Parathyroid adenoma (tissue), 2 donors: ENCODE measurements around the gene AGXT.

Experiments used
- H2AFZ ChIP-seq: fragments of 300-600 bp; sonication (generic); one replicate; pipeline ENCODE4 v1.7.0; 2017; ENCODE audit warnings: antibody characterized with exemption, mild to moderate bottlenecking
- H3K27ac ChIP-seq: fragments of 300-600 bp; sonication (generic); one replicate; pipeline ENCODE4 v1.7.0; 2017
- H3K27me3 ChIP-seq: fragments of 300-600 bp; sonication (generic); one replicate; pipeline ENCODE4 v1.7.0; 2017; ENCODE audit warnings: low read length; ENCODE audit not compliant: control insufficient read depth, insufficient read depth
- H3K36me3 ChIP-seq: fragments of 300-600 bp; sonication (generic); one replicate; pipeline ENCODE4 v1.7.0; 2017; ENCODE audit warnings: low read length; ENCODE audit not compliant: control insufficient read depth, insufficient read depth
- H3K4me1 ChIP-seq: fragments of 300-600 bp; sonication (generic); one replicate; pipeline ENCODE4 v1.7.0; 2017; ENCODE audit warnings: control low read depth
- H3K4me2 ChIP-seq: fragments of 300-600 bp; sonication (generic); one replicate; pipeline ENCODE4 v1.7.0; 2017; ENCODE audit warnings: low read length
- H3K4me3 ChIP-seq: fragments of 300-600 bp; sonication (generic); one replicate; pipeline ENCODE4 v1.7.0; 2017; ENCODE audit warnings: low read depth, low read length
- H3K79me2 ChIP-seq: fragments of 300-600 bp; sonication (generic); one replicate; pipeline ENCODE4 v1.7.0; 2017; ENCODE audit warnings: control low read depth
- H3K9ac ChIP-seq: fragments of 300-600 bp; sonication (generic); one replicate; pipeline ENCODE4 v1.7.0; 2017; ENCODE audit warnings: mild to moderate bottlenecking
- H3K9me3 ChIP-seq: fragments of 300-600 bp; sonication (generic); one replicate; pipeline ENCODE4 v1.7.0; 2017; ENCODE audit warnings: low read length; ENCODE audit not compliant: control insufficient read depth
- TF ChIP-seq, protein P1 (sequence below): fragments of 300-600 bp; sonication (generic); IDR thresholded peaks from one replicate; pipeline ENCODE4 v1.7.0; 2017; ENCODE audit warnings: antibody characterized with exemption, mild to moderate bottlenecking
- donor health status: primary hyperparathyroidism.

Gene AGXT

DNA sequence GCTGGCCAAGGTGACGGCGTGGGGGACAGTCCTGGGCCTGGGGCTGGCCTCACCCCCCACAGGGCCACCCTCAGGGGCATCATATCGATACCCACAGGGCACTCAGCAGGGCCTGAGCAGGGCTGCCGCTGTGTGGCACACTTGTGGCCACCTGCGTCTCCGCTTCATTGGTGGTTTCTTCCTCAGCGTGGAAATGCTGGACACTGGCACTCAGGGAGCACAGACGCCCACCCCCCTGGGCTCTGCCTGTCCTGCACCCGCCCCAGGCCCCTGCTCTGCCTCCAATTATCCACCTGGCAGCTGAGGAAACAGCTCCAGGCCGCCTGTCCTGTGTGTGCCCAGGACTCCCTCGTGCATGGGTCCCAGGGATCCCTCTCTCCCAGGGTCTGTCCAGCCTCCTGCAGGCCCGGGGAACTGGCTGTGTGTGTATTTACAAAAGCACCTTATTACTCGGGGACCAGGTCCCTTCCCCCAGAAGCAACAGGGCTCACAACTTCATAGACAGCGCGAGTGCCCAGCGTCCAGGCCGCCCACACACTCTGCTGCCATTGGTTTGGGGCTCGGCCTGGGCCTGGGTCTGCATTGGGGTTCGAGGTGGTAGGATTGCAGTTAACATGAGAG, 50.6 kb downstream of the AGXT start:
- no peaks in the 10 kb centered on the region for H3K36me3 ChIP-seq
- no peak overlapping the region for H3K4me3 ChIP-seq
- H3K27ac ChIP-seq = no peak overlapping the region
- no peaks in the 10 kb centered on the region for H3K79me2 ChIP-seq
- peaks cover 4% of the 10 kb centered on the region for H3K27me3 ChIP-seq
- no peaks in the 10 kb centered on the region for H3K9me3 ChIP-seq
- no peak overlapping the region for H3K9ac ChIP-seq
- TF ChIP-seq, protein P1, sequence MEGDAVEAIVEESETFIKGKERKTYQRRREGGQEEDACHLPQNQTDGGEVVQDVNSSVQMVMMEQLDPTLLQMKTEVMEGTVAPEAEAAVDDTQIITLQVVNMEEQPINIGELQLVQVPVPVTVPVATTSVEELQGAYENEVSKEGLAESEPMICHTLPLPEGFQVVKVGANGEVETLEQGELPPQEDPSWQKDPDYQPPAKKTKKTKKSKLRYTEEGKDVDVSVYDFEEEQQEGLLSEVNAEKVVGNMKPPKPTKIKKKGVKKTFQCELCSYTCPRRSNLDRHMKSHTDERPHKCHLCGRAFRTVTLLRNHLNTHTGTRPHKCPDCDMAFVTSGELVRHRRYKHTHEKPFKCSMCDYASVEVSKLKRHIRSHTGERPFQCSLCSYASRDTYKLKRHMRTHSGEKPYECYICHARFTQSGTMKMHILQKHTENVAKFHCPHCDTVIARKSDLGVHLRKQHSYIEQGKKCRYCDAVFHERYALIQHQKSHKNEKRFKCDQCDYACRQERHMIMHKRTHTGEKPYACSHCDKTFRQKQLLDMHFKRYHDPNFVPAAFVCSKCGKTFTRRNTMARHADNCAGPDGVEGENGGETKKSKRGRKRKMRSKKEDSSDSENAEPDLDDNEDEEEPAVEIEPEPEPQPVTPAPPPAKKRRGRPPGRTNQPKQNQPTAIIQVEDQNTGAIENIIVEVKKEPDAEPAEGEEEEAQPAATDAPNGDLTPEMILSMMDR = no peak
- no peak overlapping the region for H2AFZ ChIP-seq
- H3K4me2 ChIP-seq = no peak overlapping the region
- no peaks in the 10 kb centered on the region for H3K4me1 ChIP-seq

GRCh38 chr2:240919786-240920782, 51.5 kb downstream of the AGXT start:
- Histone ChIP-seq H2AFZ (no peak overlapping the region), H3K4me2 (no peak overlapping the region)
- TF ChIP-seq, protein P1 = no peak

GRCh38 chr2:240920783-240921231, 52.2 kb downstream of the AGXT start:
- Histone ChIP-seq H3K4me2 (no peak overlapping the region), H3K36me3 (no peaks in the 10 kb centered on the region), H3K4me1 (no peaks in the 10 kb centered on the region), H3K4me3 (no peak overlapping the region), H3K27me3 (peaks cover under 1% of the 10 kb centered on the region), H3K79me2 (no peaks in the 10 kb centered on the region), H3K9me3 (no peaks in the 10 kb centered on the region), H3K9ac (no peak overlapping the region), H2AFZ (no peak overlapping the region), H3K27ac (no peak overlapping the region)
- TF ChIP-seq, protein P1 = no peak

More at GRCh38 chr2:240919786-240920782, 51.5 kb downstream of the AGXT start:
- H3K9me3 ChIP-seq = no peaks in the 10 kb centered on the region
- H3K36me3 ChIP-seq = no peaks in the 10 kb centered on the region
- H3K79me2 ChIP-seq = no peaks in the 10 kb centered on the region
- H3K4me3 ChIP-seq = no peak overlapping the region
- no peak overlapping the region for H3K9ac ChIP-seq
- no peaks in the 10 kb centered on the region for H3K4me1 ChIP-seq
- peaks cover 4% of the 10 kb centered on the region for H3K27me3 ChIP-seq
- no peak overlapping the region for H3K27ac ChIP-seq

- Histone ChIP-seq H3K27me3 (no peaks in the 10 kb centered on the region), H3K9ac (no peak overlapping the region), H3K4me1 (no peaks in the 10 kb centered on the region), H3K36me3 (no peaks in the 10 kb centered on the region), H3K4me3 (no peak overlapping the region), H3K4me2 (no peak overlapping the region), H3K27ac (no peak overlapping the region), H3K79me2 (no peaks in the 10 kb centered on the region), H3K9me3 (no peaks in the 10 kb centered on the region), H2AFZ (no peak overlapping the region)
- TF ChIP-seq, protein P1 = no peak
Measured at GRCh38 chr2:240921311-240921994, 52.8 kb downstream of the AGXT start.
